Measurements from ENCODE around the gene ABCC1.
"Not testable (repeated sequence)": the region's sequence is repeated elsewhere in the genome, so short reads cannot be mapped to it uniquely, and the experiment has no call there.

The ABCC1 gene

DNA sequence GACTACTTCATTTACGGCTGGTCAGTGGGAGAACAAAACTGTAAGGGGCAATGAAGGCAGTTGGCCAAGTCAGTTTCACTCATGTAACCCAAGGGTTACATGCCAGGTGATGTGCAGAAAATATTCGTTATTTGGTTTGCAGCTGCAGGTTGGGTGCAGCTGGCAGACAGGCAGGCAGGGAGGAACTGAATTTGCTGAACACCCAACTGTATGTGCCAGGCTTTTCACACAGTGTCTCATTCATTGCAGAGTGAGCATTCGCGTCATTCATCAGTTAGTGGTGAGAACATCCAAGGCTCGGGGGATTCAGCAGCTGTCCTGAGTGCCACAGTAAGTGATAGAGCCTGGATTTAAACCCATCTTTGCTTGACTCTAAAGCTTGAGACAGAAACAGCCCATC, 214.2 kb downstream of the ABCC1 start:
- DNase-seq = no peak

DNA sequence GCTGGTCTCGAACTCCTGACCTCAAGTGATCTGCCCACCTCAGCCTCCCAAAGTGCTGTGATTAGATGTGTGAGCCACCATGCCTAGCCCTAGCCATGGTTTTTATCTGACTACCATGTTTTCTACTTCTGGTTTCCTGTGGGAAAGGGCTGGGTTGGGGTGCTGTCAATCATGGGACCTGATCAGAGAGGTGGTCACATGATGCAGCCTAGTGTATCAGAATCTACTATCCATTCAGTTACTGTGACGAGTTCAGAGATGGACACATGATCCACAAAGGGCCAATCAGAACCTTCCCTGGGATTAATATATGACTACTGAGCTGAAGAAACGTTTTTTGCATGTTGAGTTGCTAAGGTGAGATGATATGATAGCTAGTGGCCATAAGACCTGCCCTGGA, 214.8 kb downstream of the ABCC1 start:
- DNase-seq = no peak

DNA sequence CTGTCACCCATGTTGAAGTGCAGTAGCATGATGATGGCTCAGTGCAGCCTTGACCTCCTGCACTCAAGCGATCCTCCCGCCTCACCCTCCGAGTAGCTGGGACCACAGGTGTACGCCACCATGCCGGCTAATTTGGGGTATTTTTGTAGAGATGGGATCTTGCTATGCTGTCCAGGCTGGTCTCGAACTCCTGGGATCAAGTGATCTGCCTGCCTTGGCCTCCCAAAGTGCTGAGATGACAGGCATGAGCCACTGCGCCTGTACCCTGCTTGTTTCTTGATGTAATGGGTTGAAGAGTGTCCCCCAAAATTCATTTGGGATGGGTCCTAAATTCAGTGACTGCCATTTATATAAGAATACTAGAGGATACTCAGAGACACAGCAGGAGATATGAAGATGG, 216.7 kb downstream of the ABCC1 start:
- no peak for DNase-seq

DNA sequence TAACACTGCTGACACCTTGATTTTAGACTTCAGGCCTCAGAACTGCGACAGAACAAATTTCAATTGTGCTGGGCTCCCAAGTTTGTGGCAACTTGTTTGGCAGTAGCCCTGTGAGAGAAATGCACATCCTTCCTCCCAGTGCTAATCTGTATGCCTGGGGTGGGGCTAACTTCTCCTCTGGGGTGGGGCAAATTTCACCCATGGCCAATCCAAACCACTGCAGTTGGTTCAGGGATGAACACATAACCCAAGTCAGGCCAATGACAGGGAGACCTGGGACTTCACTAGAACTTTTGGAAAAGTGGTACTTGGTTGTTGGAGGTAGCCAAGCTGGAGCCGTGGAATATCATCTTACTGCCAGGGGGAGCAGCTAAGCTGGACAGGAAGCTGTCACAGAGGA, 217.5 kb downstream of the ABCC1 start:
- no peak for DNase-seq

DNA sequence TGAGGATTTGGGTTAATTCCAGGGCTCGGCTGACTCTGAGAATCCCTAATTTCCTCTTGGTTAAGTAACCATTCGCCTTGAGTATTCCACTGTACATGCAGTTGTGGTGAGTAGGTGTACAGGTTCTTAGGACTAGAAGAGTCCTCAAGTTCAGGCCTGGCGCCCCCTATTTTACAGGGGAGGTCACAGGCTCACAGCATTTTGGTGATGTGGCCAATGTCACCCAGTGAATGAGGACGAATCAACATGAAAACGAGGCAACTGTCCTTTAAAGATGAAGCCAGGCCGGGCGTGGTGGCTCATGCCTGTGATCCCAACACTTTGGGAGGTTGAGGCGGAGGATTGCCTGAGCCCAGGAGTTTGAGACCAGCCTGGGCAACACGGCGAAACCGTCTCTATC, 218.5 kb downstream of the ABCC1 start:
- no peak for DNase-seq

DNA sequence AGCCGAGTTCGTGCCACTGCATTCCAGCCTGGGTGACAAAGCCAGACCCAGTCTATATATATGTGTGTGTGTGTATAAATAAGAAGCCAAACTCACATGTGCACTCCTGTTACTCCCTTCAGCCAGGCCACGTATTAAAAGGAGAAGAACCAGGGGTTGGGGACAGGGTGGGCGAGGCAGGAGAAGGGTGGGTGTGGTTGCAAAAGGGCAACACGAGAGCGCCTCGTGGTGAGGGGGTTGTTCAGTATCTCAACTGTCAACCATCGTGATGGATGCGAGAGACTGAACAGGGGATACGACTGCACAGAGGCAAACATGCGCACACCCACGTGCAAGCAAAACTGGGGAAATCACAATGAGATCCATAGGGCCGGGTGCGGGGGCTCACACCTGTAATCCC, 219.0 kb downstream of the ABCC1 start:
- no peak for DNase-seq

DNA sequence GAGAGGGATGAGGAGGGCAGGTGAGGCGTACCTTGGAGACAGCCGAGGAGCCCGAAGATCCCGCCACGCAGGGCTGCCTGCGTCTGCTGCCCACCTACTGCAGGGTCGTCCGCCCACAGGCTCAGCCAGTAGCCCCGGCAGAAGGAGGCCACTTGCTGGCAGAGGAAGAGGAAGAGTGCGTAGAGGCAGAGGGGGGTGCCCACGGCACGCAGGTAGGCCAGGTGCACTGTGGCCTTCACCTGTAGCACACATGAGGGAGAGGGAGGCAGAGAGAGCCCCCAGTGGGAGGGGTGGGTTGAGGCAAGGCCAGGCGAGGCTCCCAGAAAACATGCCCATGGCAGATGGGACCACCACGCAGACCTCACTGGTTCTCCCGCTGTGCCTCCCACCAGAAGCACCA, 220.2 kb downstream of the ABCC1 start:
- no peak for DNase-seq

DNA sequence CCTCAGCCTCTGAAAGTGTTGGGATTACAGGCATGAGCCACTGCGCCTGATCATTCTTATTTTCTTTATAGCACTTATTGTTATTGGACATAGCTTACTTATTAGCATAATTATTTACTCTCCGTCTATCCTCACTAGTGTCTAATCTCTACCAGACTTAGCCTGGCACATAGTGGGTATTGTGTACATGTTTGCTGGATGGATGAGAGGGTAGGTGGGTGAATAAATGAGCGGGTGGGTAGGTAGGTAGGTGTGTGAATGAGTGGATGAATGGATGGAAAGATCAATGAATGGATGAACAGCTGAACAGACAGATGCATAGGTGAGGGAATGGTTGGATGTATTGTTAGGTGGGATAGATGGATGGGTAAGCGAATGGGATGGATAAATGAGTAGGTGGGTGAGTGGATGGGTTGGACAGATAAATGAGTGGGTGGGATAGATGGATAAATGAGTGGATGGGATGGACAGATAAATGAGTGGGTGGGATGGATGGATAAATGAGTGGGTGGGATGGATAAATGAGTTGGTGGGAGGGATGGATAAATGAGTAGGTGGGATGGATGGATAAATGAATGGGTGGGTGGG, 222.0 kb downstream of the ABCC1 start:
- no peak for DNase-seq

DNA sequence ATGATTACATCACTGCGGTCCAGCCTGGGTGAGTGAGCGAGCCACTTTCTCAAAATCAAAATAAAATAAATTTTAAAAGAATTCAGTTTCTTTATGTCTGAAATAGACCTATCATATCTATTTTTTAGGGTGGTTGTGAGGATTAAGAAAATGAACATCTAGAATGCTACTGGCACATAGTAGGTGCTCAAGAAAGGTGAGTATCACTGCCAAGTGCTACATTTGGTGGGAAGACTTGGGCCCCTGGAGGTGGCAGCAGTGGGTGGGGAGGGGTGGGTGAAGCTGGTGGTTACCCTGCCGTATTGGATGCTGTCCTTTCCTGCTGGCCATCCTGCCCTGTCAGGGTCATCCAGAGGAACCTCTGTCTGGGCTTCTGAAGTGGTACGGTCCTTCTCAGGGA, 223.6 kb downstream of the ABCC1 start:
- no peak for DNase-seq

DNA sequence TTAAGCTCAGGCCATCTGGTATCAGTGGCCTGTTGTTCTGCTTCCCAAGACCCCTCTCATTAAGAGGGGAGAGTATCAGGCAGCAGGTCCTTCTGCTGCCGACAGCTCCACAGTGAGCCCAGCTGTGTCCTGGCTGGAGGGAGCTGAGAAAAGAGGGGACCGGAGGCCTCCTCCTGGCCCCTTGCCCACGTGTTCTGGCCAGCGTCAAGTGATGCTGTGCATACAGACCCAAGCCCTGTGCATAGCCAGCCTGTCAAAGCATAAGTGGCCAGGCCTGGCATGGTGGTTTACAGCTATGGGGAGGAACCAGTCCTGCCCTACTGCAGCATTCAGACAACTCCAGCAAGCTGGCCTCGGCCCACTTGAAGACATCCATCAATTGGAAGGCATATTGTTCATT, 225.9 kb downstream of the ABCC1 start:
- no peak for DNase-seq

DNA sequence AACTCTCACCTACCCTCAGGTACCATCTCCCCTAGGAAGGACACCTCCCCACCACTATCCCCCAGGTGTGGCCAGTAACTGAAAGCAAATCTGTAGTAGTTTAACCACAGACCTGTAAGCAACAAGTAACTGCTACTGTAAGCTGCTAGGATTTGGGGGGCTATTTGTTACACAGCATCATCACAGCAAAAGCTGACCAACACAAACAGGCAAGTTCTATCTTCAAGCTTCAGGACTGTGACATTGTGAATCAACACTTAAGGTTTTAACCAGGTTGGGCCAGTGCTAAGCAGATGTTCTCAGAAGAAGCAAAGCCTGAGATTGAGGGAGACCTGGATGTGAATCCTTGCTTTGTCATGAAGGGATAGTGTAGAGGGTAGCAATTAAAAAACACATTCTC, 226.9 kb downstream of the ABCC1 start:
- DNase-seq = no peak

DNA sequence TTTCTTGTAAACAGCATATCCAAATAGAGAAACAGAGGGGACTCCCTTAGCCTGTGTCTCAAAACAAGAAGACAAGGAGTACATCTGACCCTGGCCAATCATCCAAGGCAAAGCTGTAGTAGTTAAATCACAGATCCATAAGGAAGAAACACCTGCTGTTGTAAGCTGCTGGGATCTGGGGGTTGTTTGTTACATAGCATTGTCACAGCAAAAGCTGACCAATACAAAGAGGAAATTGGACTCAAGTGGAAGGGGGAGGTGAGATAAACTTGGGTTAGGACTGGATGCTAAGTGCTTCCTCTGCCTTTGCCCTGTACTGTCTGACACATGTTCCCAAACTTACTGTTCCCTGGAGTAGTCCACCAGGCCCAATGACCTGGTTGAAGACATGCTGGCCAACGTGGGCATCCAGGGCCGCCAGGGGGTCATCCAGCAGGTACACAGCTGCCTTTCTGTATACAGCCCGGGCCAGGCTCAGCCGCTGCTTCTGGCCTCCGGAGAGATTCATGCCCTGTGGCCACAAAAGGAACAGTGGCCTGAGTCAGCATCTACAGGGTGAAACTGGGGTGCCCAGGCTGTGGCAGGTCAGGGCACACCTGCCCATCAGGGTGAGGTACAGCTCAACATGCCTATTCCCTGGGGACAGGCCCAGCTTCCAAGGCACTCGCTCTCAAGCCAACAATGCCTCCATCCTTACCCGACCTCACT, 229.2 kb downstream of the ABCC1 start:
- no peak for DNase-seq

DNA sequence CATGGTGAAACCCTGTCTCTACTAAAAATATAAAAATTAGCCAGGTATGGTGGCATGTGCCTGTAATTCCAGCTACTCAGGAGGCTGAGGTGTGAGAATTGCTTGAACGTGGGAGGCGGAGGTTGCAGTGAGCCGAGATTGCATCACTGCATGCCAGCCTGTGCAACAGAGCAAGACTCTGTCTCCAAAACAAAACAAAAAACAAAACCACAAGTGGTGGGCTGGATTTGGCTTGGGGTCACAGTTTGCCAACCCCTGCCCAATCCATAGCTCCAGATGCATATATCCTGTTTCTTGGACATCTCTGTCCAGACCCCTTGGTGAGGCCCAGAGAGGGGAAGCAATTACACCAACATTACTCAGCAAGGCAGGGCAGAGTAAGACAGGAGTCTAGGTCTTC, 232.3 kb downstream of the ABCC1 start:
- not testable (repeated sequence) for DNase-seq

DNA sequence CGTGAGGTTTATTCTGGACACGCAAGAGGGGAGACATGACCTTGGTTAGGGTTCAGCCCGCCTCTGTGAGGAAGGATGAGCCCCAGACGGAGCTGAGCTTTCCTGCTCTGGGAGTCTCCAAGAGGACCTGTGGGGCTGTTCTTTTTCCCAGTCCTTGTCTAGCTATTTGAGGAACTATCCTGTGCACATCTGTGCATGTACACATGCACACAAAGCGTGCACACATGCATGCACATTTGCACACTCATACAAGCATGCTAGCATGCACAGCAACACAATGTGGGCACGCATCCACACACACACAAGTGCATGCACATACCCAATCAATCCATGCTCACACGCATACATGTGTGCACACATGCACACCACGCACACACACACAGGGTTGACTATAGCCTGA, 233.5 kb downstream of the ABCC1 start:
- no peak for DNase-seq

DNA sequence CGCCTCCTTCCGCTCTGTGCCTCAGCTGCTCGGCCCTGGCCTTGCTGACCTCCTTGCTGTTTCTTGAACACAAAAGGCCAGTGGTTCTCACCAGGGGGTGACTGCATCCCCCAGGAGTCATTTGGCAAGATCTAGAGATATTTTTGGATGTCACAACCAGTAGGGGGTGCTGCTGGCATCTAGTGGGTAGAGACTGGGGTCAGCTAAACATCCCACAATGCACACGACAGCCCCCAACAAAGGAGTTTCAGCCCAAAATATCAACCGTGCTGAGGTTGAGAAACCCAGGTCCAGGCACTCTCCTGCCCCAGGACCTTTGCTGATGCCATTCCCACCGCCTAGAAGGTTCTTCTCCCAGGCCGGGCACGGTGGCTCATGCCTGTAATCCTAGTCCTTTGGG, 234.1 kb downstream of the ABCC1 start:
- no peak for DNase-seq

DNA sequence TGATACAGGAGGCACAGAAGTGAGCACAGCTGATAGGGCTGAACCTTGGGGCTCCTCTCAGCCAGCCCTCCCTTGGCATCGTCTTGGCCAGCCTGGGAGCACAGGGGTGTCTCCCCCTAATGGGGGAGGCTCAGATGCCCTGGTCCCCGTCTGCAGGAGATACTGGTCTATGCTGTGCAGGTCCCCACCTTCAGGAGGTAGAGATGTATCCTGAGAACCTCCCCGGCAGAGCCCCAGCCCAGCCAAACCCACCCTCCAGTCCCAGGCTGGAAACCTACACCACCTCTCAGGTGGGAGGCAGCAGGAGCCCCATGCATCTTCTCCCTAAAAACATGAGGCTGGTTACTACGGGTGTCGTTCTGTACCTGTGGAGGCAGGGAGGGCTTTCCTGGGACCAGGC, 235.2 kb downstream of the ABCC1 start:
- DNase-seq = no peak

DNA sequence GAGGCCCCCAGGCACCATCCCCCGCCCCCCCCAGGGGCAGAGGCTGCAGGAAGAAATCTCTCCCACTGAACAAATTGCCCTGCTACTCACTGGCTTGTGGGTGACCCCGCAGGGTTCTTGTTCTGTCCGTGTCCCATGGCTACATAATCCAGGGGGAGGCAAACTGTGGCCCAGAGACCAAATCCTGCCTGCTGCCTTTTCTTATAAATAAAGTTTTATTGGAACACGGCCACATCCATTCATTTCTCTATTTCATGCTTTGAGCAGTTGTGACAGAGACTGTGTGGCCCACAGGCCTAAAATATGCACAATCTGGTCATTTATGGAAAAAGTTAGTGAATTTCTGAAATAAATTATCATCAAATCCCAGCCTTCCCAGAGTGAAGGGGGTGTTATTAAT, 235.7 kb downstream of the ABCC1 start:
- no peak for DNase-seq

DNA sequence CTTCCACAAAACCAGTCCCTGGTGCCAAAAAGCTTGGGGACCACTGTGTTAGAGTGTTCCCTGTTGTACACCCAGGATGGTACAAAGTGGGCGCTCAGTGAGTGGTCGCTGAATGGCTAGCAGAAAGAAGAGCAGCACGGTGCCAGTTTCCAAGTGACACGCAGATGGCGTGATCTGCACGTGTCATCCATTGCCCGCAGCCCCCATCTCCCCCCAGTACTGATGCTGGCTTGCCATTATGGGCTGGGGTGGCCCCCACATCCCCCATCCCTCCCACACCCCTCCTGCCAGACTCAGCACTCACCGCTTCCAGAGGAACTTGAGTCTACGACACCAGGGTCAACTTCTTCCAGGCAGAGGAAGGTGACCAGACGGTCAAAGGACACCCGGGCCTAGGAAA, 237.4 kb downstream of the ABCC1 start:
- DNase-seq = no peak

DNA sequence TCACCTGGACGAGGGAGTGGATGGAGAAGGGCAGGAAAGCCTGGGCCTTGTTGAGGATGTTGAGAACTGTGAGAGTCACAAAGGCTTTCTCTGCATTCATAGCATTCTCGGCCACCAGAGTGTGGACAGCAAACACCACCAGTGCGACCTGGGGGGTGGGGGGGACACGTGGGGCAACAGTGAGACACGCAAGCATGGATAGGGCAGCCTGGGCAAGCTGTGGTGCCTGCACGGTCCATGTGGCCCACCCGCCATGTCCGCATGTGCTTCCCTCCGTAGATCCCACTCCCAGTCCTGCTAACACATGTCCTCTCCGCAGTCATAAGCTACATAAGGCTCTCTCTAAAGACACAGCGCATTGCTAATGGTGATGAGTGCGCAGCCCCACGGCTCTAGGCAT, 239.4 kb downstream of the ABCC1 start:
- no peak for DNase-seq

DNA sequence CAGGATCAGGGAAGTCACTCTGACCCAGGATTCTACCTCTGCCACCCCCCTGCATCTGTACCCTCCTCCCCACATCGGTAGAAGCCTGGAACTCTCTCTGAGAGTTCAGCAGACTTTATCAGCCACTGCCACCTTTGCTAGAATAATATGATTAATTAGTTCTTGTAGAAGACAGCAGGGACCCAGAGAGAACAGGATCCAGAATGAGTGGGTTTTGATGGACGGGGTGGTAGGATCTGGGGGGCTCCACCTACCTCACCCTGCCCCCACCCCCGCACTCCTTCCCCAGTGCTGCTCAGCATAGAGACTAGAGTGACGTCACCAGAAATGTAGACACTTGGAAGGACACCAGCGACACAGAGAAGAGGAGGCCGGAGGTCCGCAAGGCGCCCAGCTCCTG, 240.4 kb downstream of the ABCC1 start:
- DNase-seq = no peak

DNA sequence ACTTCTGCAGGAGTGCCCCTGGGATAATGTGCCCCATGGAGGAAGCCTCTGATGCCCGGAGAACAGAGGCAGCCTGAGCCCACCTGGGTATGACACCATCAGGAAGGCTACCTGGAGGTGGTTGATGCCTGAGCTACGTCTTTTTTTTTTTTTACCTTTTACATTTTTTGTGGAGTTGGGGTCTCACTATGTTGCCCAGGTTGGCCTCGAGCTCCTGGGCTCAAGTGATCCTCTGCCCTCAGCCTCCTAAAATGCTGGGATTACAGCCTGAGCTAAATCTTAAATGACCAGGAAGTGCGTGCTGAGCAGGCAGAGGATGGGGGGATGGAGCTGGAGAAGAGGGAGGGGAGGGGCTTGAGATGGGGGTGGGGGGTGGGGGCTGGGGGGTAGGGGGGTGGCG, 241.1 kb downstream of the ABCC1 start:
- no peak for DNase-seq

DNA sequence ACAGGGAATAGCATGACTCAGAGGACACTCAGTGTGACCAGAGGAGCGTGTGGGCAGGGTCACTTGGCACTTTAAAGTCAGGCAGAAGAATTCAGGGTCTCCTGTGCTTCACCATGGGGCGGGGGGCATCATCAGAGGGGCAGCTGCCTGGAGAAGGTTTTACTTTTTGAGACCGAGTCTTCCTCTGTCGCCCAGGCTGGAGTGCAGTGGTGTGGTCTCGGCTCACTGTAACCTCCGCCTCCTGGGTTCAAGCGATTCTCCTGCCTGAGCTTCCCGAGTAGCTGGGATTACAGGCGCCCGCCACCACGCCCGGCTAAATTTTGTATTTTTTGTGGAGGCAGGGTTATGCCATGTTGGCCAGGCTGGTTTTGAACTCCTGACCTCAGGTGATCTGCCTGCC, 241.6 kb downstream of the ABCC1 start:
- DNase-seq = not testable (repeated sequence)

DNA sequence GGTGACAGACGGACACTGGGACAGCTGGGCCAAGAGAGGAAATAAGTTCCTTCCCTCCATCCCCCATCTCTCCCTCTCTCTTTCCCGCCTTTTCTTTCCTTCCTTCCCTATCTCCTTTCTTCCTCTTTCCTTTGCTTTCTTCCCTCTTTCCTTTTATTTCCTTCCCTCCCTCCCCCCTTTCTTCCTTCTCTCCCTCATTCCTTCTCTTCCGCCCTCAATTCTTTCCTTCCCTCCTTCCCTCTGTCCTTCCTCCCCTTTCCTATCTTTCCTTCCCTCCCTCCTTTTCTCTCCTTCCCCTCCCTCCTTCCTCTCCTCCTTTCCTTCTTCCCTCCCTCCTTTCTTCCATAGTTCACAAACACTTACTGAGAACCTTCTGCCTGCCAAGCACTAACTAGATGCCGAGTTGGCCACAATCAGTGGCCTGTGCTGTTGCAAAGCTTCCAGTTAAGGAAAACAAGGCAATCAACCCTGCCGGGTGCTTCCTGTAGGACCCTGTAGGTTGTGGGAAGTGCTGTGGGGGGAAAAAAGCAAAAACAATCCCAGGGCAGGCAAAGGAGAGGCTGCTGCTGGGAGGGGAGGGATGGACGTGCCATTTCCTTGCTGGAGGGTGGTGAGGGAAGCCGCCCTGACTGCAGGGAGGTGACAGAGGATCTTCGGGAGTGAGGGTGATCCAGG, 242.2 kb downstream of the ABCC1 start:
- DNase-seq = no peak
